Stimulated activated CD8-positive, alpha-beta memory T cell treated with anti-CD3 and anti-CD28 coated beads, Interleukin-12 subunit alpha, Interleukin-12 subunit beta, amount 100 ng/mL, for 24 hours (primary cell): ENCODE measurements around the gene SLC39A7.

ENCODE experiments used
- DNase-seq: peaks from one replicate; pipeline ENCODE4 v3.0.0-alpha.2; 2020; ENCODE audit errors: extremely low read depth

The SLC39A7 gene

DNA sequence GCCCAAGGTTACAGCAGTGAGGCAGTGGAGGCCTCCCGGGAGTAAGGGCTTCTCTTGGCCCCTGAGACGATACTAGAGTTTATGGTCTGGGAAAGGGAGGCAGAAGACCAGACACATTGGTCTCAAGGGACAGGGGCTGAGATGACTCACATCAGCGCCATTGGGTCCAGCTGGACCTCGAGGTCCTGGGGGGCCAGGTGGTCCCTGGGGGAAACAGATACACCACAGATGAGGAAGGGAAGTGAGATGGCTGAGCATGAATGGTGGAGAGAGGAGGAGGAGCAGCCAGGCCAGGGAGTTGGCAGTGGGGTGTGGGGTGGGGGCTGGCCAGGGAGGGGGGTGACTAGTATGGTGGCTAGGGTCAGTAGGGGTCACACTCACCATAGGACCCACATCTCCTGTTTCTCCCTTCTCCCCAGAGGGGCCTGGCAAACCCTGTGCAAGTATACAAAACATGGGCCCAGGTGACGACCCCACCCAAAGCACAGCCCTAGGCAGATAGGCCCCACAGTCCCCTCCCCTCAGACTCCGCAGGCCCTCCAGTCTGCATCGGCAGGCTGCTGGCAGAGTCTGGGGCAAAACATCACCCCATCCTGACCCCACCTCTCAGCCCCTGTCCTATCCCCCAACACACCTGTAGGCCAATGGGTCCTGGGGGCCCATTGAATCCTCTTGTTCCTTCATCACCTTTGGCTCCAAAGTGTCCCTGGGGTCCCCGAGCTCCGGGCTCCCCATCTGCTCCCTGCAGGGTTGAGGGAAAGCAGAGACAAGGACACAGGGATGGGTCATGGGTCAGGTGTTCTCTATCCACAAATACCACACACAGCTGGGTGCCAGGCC, 30.3 kb upstream of the SLC39A7 start:
- no peak for DNase-seq

DNA sequence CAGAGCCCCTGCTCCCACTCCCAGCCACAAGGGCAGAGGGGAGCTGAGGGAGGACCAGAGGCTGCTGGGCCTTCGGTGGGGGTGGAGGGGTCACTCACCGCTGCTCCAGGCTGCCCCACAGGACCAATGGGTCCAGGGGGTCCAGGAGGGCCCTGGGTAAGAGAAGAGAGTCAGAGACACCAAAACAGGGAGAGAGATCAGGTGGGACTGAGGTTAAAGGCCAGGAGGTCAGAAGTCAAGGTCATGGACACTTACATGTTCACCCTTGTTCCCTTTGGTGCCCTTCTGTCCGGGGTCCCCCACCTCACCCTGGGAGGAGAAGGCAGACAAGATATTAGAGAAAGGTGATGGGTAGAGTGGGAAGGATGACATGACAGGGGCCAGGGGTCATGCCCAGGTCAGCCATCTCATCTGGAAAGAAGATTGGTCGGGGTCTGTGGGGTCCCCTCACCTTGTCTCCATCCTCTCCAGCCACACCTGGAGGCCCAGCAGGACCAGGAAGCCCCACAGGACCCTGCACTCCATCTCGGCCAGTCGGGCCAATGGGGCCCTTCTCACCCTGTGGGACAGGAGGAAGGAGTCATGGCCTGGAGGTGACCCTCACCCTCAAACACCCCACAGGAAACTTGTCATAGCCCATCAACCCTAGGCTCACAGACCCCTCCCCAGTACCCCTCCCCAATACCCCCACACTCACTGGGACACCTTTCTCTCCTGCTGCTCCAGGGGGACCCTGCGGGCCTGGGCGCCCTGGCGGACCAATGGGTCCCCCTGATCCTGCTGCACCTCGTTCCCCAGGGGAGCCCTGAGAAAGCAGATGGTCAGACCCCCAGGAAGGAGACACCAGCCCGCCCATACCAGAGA, 29.4 kb upstream of the SLC39A7 start:
- no peak for DNase-seq

DNA sequence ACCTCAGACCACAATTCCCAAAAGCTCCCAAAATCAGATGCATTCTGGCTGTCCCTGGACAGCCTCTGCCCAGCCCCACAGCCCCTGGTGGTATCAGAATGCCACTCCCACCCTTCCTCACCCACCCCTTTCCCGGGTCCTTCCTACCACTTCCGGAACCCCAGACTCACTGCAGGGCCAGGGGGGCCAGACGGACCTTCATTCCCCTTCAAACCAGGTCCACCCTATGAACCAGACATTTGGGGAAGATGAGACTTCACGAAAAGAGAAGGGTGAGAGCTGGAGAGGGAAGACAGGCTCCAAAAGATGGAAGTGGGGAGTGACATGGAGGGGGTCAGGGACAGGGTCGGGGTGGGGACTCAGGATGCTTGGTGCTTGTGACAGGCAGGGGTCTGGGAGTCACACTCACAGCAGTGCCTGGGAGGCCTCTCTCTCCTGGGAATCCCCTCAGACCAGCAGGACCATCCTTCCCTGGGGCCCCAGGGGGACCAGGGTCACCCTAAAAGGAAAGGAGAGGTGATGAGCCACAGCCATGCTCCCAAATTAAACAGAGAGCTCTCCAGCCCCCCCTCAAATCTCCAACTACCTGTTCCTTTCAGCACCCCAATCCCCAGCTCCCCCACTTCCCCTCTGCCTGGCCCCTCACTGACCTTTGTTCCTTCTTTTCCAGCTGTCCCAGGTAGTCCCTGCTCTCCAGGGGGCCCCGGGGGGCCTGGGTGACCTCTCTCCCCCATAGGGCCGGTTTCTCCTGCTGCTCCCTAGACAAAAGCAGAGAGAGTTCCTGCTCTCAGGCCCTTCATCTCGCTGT, 28.6 kb upstream of the SLC39A7 start:
- DNase-seq = no peak

DNA sequence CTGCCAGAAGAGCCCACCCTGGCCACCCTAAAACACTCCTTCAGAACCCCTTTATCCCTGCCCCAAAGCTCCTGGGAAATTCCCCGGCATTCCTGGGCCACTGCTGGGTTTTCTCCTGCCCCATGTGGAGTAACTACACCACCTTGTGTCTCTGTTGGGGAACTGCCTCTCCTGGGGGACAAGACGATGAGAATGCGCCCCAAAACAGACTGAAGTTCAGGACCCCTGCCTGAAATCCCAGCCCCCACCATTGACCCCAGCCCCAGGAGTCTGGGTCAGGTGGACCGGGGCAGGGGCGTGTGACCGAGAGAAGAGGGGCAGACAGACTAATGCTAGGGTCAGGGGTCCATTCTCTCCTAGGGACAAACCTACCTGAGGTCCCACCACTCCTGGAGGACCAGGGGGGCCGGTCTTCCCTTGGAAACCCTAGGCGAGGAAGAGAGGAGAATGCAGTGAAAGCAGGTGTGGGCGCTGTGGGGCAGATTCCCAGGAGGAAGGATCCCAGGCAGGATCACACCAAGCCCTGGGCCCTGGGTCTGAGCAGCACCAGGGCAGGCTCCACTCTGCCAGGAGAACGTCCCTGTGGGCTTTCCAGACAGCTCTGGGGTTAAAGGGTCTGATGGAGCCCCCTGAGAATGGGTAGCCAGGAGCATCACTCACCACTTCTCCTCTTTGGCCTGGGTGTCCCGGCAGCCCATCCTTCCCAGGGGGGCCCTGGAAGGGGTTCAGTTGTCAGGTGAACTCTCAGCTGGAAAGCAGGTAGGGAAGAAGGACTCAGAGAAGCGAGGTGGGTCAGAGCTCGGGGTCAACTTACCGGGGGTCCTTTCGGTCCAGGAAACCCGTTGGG, 27.8 kb upstream of the SLC39A7 start:
- no peak for DNase-seq

DNA sequence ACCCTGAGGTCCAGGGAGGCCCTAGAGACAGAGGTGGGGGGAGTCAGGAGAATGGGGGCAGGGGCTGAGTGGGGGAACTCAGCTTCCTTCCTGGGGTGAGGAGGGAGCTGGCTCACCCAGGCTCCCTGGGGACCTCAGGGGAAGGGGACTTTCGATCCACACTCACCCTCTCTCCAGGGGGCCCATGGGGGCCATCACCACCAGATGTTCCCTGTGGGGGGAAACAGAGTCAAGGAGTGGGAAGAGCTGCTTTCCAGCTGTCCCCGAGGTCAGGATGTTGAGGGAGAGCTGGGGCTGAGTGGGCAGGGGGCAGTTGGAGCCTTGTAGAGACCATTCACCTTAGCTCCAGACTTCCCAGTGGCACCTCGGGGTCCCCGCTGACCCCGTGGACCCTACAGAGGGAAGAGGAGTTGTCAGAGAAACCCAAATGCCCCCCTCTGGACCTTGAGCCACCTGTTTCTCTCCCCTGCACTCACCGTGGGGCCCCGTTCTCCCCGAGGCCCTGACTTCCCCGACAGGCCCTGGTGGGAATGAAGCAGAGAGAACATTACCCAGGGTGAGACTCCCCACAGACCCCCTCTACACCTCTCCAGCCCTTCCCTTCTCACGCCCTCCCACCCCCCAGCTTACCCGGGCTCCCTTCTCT, 27.0 kb upstream of the SLC39A7 start:
- DNase-seq = no peak

DNA sequence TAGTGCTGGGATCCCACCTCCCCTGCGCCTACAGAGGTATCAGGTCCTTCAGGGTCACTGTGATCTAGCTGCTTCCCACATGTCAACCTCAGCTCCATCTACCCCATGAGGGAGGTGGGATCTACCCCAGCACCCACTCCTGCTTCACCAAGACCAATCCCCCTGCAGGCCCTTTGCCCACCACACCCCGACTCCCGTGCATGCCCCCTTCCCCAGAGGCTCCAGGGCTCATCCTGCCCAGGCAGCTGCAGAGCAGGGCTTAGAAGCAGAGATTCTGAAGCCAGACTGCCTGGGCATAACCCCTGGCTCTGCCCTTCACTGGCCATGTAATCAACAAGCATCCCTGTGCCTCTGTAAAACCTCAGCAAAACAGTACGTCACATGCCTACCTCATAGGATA, 25.9 kb upstream of the SLC39A7 start:
- no peak for DNase-seq

DNA sequence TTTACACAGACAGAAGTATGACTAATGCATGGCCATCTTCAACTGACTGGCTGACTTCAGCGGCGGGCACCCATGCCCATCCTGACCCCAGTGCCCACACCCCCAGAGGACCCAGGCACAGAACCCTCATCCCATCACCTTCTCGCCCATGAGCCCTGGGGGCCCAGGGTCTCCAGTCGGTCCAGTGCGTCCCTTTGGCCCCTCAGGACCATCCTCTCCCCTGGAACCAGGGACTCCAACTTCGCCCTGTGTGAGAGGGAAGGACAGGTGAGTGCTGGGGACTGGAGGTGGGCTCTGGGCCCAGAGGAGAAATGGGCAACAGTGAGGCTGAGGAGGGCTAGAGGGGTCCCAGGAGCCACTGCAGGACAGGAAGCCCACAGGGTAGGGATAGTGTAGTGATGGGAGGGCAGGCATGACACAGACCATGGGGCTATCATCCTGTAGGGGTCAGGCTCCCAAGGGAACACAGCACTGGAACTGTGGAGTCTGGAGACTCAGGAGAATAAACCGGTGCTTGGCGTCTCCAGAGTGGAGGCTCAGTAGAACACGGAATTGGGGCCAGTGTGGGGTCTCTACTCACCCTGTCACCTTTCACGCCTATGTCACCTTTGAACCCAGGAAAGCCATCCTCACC, 25.1 kb upstream of the SLC39A7 start:
- no peak for DNase-seq

DNA sequence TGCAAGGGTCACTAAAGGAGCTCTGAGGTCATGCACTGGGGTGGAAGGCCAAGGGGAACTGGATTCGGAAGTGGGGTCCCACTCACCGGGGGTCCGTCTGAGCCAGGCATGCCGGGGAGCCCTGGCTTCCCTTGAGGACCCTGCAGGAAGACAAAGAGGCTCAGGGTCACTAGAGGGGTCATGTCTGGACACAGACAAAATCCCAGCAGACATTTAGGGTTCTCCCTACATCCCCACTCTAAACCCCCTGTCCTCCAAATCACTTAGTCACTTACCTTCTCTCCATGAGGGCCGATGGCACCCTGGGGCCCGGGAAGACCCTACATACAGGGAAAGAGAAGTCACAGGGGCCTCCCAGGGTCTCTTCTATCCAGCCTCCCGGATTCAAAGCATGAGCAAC, 23.8 kb upstream of the SLC39A7 start:
- DNase-seq = no peak

DNA sequence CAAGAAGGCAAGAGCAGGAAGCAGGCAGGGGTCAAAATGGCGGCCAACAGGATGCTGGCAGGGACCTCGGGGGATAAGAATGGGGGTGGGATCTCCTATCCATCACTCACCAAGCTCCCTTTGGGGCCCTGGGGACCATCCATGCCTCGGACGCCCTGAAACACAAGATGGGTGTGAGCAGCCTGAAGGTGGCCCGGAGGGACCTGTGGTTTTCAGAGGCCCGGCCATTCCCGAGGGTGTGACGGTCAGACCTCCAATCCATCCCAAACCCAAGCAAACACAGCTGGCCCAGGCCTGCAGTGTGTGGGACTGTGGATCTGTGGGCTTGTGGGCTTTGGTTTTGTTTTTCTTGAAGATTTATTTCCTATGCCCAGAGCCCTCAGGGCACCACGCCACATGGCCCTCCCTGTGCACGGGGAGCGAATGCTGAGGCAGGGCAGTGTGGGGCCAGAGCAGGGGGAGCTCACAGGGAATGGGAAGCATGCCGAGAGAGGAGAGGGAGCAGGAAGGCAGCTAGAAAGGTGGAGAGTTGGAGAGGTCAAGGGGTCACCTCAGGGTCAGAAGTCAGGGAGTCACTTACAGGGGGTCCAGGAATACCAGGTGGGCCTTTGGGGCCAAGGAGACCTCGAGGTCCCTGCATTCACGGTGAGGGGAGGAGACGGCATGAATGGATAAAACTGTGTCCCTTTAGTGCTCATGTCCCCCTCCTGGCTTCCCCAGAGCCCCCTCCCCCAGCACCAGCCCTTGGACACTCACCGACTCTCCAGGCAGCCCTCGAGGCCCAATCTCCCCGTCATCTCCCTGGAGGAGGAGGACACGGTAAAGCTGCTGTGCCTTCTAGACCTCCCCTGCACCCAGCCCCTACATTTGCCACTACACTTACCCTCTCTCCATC, 22.9 kb upstream of the SLC39A7 start:
- no peak for DNase-seq

DNA sequence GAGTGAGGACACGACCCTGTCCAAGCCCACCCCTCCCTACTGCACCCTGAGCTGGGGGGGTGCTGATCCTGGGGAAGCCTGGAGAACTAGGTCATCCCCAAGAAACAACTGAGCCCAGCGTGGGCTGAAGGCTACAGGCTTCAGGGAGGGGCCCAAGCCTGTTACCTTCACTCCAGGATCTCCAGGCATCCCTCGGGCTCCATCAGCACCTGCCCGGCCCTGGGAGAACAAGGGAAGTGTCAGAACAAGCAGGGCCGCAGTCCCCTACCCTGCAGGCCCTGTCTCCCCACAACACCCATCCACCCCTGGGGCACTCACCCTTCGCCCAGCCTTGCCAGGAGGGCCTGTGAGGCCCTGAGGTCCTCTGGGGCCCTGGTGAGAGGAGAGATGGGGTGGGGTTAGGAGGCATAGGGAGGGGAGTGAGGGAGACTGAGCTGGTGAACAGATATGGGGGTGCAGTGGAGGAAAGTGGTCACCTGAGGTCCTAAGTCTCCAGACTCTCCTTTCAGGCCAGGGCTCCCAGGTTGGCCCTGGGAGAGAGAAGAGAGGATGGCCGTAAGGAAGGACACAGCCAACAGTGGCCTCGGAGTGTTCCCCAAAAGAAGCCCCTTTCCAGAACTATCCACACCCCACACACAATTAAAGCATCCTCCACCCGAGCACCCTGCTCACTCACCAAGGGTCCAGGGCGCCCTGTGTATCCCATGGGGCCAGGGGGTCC, 21.8 kb upstream of the SLC39A7 start:
- DNase-seq = no peak

DNA sequence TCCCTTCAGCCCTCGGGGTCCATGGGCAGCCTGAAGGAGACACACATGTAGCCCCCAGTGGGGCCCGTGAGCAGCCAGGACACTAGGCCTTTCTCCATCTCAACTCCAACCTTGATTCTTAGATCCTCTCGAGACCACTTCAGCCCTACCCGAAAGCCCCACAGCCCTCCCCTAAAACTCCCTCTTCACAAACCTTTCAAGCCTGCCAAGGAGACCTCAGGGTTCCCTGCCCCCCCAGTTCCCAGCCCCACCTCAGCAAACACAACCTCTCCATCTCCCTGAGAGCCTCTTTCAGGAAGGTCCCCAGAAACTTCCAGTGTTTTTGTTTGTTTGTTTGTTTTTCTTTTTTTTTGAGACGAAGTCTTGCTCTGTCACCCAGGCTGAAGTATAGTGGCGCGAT, 19.5 kb upstream of the SLC39A7 start:
- no peak for DNase-seq

DNA sequence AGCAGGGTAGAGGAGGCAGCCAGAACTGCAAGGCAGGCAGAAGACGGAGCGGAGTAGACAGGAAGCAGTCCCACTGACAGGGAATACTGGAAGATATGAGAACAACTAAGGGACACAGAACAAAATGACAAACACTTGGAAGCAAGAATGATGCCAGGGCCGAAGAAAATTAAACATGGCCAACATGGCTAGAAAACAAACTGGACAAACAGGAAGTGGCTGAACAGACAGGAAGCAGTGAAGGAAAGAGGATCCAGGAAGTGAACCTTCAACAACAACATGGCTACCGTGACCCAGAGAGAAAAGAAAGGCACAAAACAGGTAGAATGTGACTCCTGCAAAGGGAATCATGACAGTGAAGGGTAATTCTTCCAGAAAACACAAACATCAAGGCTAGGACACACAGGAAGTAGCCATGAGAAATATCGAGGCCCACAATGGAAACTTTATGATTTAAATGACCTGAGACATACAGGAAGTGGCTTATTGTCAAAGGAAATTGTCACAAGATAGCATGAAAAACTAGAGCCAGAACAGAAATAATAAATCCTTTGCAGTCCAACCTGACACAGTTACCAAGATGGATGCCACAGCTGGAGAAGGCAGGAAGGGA, 17.5 kb upstream of the SLC39A7 start:
- DNase-seq = no peak

DNA sequence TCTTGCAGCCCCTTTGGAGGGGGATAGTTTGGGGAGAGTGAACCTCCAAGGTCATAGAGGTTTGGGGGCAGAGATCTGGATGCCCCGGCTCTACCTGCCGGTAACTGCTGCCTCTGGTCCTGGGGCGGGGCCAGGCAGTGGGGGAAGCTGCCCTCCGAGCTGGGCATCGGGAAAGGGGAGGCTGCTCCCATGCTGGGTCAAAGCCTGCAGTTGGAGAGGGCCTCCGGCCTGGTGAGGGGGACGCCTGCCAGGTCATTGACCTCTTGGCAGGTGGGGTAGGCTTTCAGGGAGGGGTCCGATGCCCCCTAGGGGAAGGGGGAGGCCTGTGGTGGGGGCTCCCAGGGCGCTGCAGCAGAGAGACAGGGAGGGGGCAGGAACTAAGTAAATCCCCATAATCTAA, 15.5 kb upstream of the SLC39A7 start:
- DNase-seq = no peak

DNA sequence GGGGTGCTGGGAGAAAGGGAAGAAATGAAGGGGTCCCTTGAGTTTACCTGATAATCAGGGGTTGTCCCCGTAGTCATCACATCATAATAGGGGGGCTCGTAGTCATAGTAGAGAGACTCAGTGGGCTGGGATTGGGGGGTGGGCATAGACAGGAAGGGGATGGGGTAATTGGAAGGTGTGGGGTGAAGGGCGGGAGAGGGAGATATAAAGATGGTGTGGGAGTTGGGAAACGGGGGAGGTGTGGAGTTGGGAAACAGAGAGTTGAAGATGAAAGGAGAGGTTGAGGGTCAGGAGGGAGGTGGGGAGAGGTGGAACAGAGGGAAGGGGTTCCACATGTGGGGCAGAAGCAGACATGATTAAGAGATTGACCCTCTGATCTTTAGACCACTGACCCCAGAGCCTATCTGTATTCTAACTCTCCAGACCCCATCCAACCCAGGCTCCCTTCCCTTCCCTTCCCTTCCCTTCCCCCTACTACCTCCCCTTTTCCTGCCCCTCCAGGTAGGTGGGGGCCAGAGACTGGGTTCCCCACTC, 14.9 kb upstream of the SLC39A7 start:
- DNase-seq = no peak

DNA sequence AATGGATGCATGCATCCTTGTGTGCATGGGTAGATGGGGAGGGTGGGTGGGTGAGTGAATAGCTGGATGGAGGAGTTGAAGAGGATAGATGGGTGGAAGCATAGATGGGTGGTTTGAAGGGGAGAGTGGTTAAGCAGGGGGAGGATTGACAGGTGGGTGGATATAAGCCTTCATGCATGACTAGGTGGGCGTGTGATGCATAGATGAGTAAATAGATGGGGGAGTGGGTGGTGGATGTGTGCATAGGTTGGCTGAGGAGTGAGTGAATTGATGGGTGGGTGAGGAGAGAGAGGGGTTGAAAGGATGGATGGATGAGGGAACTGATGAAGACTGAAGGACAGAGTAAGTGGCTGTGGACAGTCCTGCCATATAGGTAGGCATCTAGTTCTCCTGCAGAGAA, 12.9 kb upstream of the SLC39A7 start:
- DNase-seq = no peak

DNA sequence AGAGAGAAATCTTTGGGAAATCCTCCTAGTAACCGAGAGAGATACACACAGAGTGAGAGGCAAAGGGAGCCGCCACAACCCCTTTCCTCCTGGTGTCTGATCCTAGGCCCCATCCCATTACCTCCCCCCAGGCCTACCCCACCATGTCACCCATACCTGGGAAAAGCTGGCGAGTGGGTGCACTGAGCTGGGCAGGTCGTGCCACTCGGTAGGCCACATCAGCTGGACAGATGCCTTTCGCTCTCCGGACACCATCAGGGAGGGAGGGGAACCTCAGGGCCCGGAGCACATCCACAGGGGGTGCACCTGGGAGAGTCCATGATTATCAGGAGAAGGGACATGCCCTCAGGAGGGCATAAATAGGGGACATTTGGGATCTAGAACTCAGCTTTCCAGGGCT, 11.5 kb upstream of the SLC39A7 start:
- no peak for DNase-seq

DNA sequence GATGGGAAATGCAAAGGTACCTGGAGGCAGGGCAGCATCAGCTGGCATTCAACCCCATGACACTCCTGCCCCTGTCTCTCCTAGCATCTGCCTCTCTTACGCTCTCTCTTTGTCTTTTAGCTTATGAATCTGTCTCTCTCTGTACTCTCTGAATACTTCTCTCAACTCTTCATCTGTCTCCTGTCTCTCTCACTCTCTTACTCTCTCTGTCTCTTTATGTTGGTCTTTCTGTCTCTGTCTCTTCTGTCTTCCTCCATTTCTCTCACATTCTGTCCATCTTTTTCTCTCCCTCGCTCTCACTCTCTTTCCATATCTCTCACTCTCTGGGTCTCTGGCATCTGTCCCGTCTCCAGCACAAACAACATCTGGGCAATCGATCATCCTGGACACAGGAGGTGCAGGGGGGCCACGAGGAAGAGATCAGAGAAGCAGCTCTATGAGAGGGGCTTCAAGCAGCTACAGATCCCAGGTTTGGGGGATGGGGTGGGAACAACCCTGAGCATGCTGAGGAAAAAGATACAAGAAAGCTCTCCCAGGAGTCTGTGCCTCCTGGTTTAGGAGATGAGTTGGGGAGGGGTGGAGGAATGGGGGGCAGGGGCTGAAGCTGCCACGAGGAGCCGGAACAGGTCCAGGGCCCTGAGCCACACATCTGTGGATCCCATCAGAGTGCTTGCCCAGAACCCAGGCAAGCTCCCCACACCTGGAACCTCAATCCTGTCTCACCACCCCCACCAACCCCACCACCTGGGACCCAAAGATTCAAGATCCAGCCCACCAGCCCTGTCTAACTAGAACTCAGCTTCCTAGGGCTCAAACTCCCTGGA, 10.8 kb upstream of the SLC39A7 start:
- no peak for DNase-seq
